Left ventricle myocardium inferior (tissue), 1 donor: Measurements from ENCODE around the gene PTGER3. TPM values are rescaled to one million over a fixed set of nuclear protein-coding genes. Genes with fewer than 3 reads are reported as not detected.

ENCODE experiments used
- DNase-seq: peaks from one replicate; pipeline ENCODE4 v3.0.0-alpha.2; 2020
- H3K27ac ChIP-seq: fragments of 200-600 bp; replicated peaks from 2 replicates; pipeline ENCODE4 v1.8.0; 2021
- H3K27me3 ChIP-seq: fragments of 200-600 bp; 2 replicates; pipeline ENCODE4 v1.8.0; 2021; ENCODE audit warnings: low read depth
- H3K36me3 ChIP-seq: fragments of 200-600 bp; 2 replicates; pipeline ENCODE4 v1.8.0; 2021
- H3K4me1 ChIP-seq: fragments of 200-600 bp; 2 replicates; pipeline ENCODE4 v1.8.0; 2021
- H3K4me3 ChIP-seq: fragments of 200-600 bp; 2 replicates; pipeline ENCODE4 v1.8.0; 2021; ENCODE audit warnings: mild to moderate bottlenecking, moderate library complexity
- H3K9me3 ChIP-seq: fragments of 200-600 bp; replicated peaks from 2 replicates; pipeline ENCODE4 v1.8.0; 2021
- intact Hi-C: fragments of 100-400 bp; cut with micrococcal nuclease; formaldehyde crosslinking; loops from one replicate; pipeline ENCODE4 v1.11.0; 2022
- total RNA-seq: library from RNA; stranded (reverse); fragmentation: NEBNext Ultra II Directional; extraction: Animal tissue kit (Norgen Biotek cat#: 25700); gene quantifications from one replicate; pipeline ENCODE4 v1.2.1, GENCODE V29; 2021
- TF ChIP-seq, protein P1 (sequence below): fragments of 200-600 bp; IDR thresholded peaks from 2 replicates; pipeline ENCODE4 v1.8.0; 2021; ENCODE audit warnings: antibody characterized with exemption, mild to moderate bottlenecking, borderline replicate concordance
- donor health status: DM: no; HTN: yes; CAD: no; lungs with severe emphysema.

Gene PTGER3
- total RNA-seq, 1 donor from 2014 or later: 2.6 TPM

DNA sequence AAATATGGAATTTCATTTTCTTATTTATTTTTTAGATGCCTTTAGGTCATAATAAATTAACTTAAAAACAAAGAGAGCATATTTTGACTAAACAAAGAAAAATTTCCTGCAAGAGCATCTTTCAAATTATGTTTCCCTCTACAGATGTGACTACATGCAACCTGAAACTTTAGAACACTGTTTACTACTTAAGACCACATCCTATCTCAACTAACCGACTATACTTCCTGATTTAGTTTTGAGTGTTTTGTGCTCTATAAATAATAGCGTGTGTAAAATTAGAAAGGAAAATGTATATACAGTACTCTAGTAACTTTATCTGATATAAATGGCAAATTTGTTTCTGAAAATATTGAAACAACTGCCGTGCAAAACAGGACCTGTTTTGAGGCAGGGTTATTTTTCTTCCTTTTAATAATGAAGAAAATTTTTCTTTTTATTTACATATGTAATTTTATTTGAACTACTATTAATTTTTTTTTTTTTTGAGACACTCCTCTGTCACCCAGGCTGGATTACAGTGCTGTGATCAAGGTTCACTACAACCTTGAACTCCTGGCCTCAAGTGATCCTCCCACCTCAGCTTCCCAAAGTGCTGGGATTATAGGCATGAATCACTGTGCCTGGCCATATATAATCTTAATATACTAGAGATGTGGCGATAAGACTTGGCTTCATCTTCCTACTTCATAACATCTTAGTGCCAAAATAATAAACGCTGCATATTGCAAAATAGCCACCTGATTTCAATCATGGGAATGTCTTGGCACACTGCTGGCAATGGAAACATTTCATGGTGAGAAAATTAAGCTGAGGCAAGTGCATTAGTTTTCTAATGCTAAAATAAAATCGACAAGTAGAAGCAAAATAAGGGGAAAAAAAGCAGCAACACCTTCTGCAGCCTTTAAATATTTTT is 21.0 kb upstream of the PTGER3 start:
- DNase-seq: no peak
- Histone ChIP-seq H3K27ac (no peak overlapping the region), H3K4me3 (no peak overlapping the region), H3K36me3 (peaks cover 94% of the 10 kb centered on the region), H3K9me3 (no peaks in the 10 kb centered on the region), H3K4me1 (peaks cover 8% of the 10 kb centered on the region), H3K27me3 (no peaks in the 10 kb centered on the region)
- intact Hi-C loops: loop anchor here (10.0 kb wide), 1 partner anchor 834 kb away; no protein-coding TSS in a partner anchor
- TF ChIP-seq, protein P1, sequence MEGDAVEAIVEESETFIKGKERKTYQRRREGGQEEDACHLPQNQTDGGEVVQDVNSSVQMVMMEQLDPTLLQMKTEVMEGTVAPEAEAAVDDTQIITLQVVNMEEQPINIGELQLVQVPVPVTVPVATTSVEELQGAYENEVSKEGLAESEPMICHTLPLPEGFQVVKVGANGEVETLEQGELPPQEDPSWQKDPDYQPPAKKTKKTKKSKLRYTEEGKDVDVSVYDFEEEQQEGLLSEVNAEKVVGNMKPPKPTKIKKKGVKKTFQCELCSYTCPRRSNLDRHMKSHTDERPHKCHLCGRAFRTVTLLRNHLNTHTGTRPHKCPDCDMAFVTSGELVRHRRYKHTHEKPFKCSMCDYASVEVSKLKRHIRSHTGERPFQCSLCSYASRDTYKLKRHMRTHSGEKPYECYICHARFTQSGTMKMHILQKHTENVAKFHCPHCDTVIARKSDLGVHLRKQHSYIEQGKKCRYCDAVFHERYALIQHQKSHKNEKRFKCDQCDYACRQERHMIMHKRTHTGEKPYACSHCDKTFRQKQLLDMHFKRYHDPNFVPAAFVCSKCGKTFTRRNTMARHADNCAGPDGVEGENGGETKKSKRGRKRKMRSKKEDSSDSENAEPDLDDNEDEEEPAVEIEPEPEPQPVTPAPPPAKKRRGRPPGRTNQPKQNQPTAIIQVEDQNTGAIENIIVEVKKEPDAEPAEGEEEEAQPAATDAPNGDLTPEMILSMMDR: no peak

DNA sequence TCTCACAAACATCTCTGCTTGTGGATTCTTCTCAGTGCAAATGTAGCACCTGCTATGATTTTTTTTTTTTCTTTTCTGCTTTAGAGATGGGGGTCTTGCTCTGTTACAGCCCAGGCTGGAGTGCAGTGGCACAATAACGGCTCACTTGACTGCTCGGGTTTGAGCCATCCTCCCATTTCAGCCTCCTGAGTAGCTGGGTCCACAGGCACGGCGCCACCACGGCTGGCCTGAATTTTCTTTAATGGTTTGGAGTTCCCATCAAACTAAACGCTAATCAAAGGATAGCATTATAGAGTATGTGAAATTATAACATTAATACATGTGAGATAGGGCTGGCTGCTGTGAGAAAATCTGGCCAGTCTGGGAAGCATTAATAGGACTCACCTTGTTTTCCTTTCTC is 7.2 kb upstream of the PTGER3 start:
- H3K27ac ChIP-seq: no peak overlapping the region
- DNase-seq: no peak
- H3K27me3 ChIP-seq: no peaks in the 10 kb centered on the region
- no peaks in the 10 kb centered on the region for H3K9me3 ChIP-seq
- no peaks in the 10 kb centered on the region for H3K4me1 ChIP-seq
- TF ChIP-seq, protein P1: no peak
- intact Hi-C loops: loop anchor here (5.0 kb wide), 1 partner anchor 367 kb away; no protein-coding TSS in a partner anchor
- H3K36me3 ChIP-seq: peaks cover 17% of the 10 kb centered on the region
- no peak overlapping the region for H3K4me3 ChIP-seq

DNA sequence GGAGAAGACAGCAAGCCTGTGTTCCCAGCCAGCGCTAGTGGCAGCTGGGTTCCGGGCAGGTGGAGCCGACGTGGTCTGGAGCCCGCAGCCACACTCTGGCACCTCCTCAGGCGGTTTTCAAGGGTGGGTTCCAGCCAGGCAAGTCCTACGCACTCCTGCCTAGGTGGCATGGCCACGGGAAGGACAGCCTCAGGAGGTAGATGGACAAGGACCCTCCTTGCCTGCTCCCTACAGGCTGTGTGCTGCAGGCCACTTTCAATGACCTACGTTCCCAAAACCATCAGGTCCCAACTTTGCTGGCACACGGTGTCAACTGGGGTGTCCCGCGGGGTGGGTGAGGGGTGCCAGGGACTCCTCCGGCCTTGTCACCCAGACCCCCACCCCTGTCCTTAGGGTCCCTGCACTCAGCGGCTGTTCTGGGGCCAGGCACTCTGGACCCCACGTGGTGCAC is 6.7 kb upstream of the PTGER3 start:
- peaks cover 3% of the 10 kb centered on the region for H3K27me3 ChIP-seq
- no peak for DNase-seq
- no peaks in the 10 kb centered on the region for H3K4me1 ChIP-seq
- TF ChIP-seq, protein P1: no peak
- H3K27ac ChIP-seq: no peak overlapping the region
- H3K4me3 ChIP-seq: no peak overlapping the region
- no peaks in the 10 kb centered on the region for H3K9me3 ChIP-seq
- intact Hi-C loops: loop anchor here (5.0 kb wide), 1 partner anchor 367 kb away; no protein-coding TSS in a partner anchor
- peaks cover 15% of the 10 kb centered on the region for H3K36me3 ChIP-seq

DNA sequence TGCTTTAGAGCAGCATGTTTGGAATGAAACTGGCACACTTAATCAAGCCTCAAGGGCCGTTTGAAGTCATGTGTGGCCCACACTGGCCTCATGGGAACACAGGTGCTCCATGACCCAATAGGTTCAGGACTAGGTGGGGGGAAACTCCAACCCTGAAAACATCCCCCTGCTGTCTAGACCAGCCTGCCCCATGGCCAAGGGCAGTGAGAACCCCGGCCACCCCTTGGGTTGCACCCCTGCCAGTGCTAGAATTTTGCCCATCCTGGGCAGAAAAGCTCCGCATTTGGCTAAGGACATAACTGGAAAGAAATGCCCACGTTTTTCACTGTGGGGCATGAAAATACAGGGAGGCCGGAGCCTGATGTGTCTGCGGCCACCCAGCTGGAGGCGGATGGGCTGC is 6.1 kb upstream of the PTGER3 start:
- Histone ChIP-seq H3K9me3 (no peaks in the 10 kb centered on the region), H3K4me1 (no peaks in the 10 kb centered on the region), H3K27ac (no peak overlapping the region), H3K36me3 (peaks cover 9% of the 10 kb centered on the region), H3K4me3 (no peak overlapping the region), H3K27me3 (peaks cover 8% of the 10 kb centered on the region)
- intact Hi-C loops: loop anchor here (5.0 kb wide), 1 partner anchor 366 kb away; no protein-coding TSS in a partner anchor
- DNase-seq: no peak
- TF ChIP-seq, protein P1: no peak

DNA sequence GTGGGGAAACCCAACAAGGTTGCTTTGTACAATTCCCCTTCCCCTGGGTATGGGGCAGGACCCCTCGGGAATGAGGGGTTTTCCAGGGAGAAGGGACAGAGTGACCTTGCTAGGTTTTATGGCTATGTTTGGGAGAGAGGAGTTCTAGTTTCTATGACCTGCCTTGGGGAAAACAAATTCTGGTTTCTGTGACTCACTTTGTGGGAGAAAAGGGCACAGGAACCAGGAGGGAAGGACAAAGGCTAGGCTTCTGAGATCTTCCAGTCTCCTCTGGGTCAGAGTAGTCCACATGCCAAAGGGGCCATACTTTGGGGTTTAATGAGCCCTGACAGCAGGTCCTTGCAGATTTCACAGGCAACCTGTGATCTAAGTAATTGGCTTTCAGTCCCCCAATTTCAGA is 5.5 kb upstream of the PTGER3 start:
- no peak overlapping the region for H3K27ac ChIP-seq
- no peak overlapping the region for H3K4me3 ChIP-seq
- H3K27me3 ChIP-seq: peaks cover 15% of the 10 kb centered on the region
- peaks cover 4% of the 10 kb centered on the region for H3K36me3 ChIP-seq
- no peak for DNase-seq
- no peaks in the 10 kb centered on the region for H3K9me3 ChIP-seq
- TF ChIP-seq, protein P1: no peak
- intact Hi-C loops: loop anchor here (5.0 kb wide), 1 partner anchor 366 kb away; no protein-coding TSS in a partner anchor
- peaks cover under 1% of the 10 kb centered on the region for H3K4me1 ChIP-seq
